ENCODE measurements around the gene POMGNT1. TPM values are rescaled to one million over a fixed set of nuclear protein-coding genes. Genes with fewer than 3 reads are reported as not detected.

Gene POMGNT1
- polyA plus RNA-seq, 1 donor, result 47.8 TPM

DNA sequence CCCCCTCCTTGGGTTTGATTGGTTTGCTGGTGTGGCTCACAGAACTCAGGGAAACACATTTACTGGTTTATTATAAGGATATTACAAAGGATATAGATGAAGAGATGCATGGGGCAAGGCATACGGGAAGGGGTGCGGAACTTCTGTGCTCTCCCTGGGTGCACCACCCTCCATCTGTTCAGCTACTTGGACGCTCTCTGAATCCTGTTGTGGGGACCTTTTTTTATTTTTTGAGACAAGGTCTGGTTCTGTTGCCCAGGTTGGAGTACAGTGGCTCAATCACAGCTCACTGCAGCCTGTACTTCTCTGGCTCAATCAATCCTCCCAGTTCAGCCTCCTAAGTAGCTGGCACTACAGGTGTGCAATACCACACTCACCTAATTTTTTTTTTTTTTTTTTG is 12.3 kb upstream of the POMGNT1 start:
- DNase-seq (ENCODE audit: low read depth), result no peak

DNA sequence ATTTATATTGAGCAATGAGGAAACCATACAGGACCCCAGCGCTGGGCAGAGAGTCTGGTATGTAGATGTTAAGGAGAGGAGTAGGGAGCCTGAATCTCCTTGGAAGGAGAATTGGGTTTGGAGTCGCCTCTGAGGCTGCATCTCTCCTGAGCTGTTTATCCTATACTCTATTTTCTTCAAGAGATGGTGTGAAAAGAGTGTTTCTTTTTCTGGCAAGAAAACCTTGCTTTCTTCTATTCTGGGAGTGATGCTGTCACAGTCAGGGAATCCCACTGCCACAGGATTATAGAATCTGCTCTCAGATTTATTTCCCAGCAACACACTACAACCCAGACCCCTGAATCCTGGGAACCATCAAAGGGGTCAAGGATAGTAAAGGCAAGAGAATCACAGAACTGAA is 8.2 kb upstream of the POMGNT1 start:
- DNase-seq (ENCODE audit: low read depth), result no peak

DNA sequence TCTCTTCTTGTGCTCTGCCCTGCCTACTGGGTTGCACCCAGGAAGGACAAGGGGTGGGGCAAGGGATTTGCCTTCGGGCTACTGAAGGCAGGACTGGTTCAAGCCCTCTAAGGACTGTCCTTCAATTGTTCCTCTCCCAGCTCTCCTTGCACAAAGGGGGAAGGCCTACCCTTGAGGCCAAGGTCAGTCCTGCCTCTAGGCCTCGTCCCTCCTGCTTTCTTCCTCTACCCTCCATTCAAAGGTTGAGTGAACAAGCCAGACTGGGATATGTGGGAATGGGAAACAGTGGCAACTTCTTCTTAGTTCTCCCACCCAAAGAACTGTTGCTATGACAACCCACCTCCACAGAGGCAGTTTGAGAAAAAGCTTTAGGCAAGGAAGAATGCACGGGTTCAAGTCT is 7.6 kb upstream of the POMGNT1 start:
- DNase-seq (ENCODE audit: low read depth), result no peak

DNA sequence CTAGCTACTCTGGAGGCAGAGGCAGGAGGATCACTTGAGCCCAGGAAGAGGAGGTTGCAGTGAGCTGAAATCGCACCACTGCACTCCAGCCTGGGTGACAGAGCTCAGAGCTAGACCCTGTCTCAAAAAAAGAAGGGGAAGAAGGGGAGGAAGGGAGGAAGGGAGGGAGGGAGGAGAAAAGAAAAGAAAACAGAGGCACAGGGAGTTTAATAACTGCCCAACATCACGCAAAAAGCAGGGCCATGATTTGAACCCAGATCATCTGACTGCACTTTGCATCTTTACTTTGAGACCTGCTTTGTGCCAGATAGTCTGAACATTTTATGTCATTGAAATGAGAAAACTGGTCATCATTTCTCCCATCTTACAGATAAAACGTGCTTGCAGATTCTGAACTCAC is 6.9 kb upstream of the POMGNT1 start:
- no peak for DNase-seq (ENCODE audit: low read depth)

DNA sequence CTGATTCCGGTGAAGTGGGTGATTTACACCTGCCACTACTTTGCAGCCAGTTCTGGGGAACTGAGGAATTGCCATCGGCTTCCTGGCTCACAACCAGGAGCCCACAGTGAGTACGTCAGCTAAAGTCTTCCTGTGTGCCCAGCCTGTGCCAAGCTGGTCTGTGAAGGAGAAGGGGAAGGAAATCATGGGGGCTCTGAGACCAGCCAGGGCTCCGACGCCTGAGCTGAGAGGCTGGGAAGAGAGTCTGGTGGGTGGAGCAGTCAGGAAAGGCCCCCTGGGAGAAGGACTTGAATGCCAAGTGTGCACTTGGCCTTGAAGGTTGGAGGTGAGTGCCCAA is 6.1 kb upstream of the POMGNT1 start:
- no peak for DNase-seq (ENCODE audit: low read depth)

DNA sequence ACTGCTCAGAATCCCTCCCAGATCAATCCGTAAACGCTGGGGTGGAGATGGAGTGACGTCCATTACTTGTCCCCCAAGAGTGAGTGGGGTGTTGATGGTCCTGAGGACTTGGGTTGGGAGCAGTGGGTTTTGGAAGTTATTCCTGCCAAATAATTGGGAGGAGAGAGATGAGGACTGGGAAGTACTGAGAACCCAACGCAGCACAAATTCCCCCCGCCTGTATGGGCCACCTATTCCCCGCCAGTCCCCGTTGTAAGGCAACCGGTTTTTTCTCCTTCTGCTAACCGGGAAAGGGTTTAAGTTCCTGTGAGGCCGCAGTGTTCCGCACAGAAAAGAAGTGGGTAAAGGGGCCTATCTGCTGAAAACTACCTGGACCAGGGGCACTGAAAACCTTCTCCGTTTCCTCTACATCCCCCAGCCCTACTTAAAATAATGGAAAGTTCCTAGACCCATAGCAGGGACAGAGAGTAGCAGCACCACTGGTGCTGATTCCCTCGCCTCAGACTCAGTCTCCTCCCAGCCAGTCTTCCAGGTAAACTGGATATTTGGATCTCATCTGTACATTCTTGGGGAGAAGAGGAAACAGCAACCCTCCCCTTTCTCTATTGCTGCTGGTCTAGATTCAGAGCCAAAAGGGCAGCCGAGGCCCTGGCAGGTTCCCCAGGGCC is 5.6 kb upstream of the POMGNT1 start:
- DNase-seq (ENCODE audit: low read depth), result no peak

DNA sequence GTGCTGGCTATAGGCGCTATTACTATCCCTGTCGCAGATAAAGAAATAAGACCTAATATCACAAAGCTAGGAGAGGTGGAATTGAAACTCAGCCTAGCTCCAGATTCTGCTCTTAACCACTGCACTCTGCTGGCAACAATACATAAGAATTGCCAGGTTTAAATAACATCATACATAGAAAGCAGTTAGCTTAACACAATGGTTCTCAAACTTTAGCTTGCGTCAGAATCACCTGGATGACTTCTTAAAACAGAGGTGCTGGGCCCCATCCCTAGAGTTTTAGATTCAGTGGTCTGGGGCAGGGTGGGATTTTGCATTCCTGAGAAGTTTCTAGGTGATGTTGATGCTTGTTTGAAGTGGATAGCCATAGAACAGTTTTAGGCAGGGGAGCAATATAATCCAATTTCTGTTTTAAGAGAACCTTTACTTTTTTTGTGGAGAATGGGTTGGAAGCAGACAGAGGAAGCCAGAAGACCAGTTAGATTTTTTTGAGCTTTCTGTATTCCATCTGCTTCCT is 1.1 kb upstream of the POMGNT1 start:
- DNase-seq (ENCODE audit: low read depth), result no peak

DNA sequence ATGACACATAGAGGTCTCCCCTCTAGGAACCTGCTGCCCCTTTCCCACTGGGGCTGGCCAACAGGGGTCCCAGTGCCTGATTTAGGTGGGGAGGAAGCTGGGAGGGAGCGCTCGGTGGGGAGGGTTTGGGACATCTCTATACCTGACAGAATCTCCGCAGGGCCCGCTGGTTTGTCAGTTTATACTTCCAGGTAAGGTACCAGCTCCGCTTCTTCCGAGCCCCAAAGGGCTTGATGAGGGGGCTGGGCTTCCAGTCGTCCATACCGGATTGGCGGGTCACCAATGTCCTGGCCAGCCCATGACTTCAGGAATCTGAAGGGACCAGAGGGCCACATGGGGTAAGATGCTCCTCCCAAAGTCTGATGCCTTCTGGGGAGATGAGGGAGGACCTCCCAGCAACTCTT is 672 bp downstream of the POMGNT1 start:
- no peak for DNase-seq (ENCODE audit: low read depth)

DNA sequence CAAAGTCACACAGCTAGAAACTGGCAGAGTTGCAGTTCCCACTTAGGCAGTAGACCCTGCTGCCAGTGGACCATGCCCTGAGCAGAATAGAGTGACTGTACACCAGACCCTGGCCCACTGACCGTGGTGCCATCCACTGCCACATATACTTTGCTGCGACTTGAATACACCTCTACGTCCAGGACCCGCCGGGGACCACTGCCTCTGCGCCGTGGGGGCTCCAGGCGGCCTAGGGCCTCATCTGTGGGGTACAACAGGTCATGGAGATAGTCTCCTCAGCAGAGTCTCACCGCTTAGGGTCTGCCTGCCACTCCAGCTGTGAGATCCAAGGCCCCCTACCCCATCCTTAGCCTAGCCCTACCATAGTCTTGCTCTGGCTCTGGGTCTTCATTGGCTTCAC is 1.6 kb downstream of the POMGNT1 start:
- no peak for DNase-seq (ENCODE audit: low read depth)

DNA sequence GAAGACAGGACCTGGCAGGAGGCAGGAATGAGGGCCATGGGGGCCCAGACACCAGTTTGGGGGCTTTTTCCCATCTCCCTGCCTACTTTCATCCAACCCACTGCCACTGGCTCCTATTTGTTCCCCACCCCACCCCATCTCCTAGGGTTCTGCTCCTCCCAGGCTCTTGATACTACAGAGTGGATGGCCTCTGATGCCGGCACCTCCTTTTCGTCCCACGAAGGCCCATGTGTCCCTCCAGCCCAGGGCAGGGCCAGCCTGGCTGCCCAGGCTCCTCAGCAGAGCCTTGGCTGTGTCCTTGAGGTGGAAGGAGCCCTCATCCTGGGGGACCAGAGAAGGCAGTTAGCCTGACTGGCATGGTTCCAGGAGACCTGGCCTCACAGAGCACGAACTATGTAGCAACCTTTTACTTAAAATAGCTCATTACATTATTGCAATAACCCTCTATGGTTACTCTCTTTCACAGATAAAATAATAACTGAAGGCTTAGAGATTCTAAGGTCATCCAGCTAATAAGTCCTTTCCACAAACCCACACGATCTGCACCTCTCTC is 3.5 kb downstream of the POMGNT1 start:
- DNase-seq (ENCODE audit: low read depth), result no peak

DNA sequence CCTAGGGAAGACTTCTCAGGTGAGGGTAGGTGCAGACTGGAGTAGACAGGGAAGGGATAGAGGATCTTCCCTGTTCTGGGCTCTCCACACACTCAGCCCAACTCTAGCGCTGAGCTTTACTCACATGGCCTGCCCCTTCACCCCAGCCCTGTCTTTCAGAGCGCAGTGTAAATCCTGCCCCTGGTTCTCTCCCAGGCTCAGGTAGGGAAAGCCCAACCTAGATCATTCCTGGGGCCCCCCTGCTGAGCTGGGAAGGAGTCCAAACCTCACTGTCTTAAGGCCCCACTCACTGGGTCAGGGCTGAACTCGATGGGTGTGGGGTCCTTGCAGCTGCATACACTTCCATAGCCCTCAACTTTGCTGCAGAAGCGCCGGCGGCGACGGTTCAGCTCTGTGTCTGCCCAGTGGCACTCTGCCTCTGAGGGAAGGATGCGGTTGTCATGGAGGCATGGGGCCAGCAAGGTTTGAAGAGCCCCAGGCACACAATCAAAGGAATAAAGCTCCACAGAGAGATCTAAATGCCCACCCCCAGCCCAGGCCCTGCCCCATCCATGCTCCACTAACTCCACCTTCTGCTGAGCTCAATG is 4.2 kb downstream of the POMGNT1 start:
- DNase-seq (ENCODE audit: low read depth), result no peak

DNA sequence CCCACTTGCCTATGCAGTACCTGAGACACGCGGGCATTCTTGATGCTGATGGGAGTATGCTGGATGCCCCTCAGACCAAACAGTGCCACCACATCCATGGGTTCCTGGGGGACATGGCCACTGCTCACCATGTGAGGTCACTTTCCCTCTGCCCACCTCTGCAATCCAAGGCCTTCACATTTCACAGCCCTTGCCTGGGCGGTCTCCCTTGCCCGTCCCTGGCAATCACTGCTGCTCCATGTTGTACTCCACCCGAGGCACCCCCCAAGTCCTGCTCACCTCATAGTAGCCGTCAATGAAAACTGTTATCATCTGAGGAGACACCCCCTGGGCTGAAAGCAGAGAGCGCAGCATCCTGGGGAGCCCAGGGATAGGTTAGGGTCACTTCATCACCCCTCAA is 4.9 kb downstream of the POMGNT1 start:
- DNase-seq (ENCODE audit: low read depth), result no peak

DNA sequence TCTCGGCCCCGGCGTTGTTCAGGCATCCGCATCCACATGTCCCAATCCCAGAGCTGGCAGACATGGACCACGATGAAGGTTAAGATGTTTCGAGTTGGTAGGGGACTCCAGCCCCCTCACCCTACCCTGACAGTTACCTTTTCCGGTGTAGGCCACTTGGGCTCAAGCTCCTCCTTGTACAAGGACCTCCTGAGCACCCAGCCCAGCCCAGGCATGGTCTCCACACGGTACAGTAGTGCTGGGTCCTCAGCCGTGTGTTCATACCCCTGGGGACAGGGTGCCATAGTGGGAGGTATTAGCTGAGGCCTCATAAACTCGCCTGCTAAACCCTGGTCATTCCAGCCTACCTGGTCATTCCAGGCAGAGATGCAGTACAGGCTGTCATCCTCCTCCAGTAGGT is 6.1 kb downstream of the POMGNT1 start:
- DNase-seq (ENCODE audit: low read depth), result no peak

DNA sequence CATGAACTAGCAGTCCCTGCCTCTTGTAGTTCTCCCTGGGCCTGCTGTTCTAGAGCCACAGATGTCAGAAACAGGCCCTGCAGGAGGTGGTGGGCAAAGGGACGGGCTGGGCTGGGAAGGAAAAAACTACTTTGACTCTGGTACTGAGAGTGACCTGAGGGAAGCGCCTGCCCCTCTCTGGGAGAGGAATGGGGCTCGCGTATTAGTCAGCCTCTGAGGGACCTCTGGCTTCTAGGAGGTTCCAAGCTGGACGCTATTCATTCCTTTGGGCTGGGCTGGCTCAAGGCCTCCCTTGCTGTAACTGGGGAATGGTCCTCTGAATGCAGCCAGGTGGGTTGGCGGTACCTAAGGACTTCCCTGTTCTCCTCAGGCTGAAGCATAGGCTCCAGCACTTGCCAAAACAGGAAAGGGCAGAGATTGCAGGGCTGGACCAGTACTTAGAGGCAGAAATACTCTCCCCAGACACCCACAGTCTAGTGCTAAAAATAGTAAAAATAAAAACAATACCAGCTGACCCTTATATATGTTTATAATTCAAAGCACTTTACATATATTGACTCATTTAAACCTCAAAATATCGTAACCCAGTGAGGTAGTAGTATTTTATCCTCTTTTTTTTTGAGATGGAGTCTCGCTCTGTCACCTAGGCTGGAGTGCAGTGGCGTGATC is 7.1 kb downstream of the POMGNT1 start:
- DNase-seq (ENCODE audit: low read depth), result no peak

DNA sequence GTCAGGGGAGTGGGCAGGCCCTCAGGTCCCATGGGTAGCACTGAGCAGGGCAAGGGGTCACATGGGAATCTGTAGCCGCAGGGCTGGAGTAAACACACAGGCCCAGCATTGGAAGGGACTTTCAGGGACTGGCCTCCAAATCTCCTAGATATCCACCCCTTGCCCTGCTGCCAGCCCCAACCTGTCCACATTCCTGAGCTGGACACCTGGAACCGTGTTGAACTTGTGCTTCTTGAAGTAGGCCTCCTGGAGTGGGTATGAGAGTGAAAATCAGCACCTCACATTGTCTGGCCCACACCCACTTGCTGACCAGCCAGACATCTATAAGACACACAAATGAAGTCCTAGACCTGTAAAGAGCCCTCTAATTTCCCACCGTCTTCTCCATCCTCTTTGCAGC is 7.7 kb downstream of the POMGNT1 start:
- no peak for DNase-seq (ENCODE audit: low read depth)

DNA sequence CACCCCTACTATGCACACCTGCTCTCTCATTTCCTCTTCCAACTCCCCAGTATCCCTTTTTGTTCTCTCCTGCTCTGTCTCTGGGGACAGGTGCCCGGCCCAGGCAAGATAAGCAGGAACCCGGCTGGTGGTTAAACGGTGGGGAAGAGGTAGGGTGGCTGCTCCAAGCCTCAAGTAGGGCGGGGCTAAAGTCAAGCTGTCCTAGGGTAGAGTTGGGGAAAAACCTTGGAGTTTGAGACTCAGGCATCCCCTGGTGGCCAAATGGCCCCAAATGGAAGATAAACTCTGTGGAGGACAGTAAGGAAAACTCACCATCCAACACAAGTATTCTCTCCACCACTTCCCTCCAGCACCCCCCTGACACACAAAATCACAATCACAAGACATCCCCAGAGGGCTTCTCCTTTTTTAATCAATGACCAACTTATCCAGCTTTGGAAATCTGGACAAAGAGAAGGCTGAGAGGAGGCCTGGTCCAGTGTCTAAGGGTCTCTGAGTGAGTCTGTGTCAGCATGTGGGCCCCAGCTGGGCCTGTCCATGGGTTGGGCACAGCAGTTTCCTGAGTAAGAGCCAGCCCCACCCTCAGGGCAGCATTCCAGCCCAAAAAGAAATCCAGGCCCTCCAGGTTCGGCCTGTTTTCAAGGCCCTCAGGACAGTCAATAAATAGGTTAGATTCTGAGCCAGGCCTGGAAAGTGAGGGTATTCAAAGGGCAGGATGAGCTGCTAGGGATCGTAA is 9.8 kb downstream of the POMGNT1 start:
- no peak for DNase-seq (ENCODE audit: low read depth)

DNA sequence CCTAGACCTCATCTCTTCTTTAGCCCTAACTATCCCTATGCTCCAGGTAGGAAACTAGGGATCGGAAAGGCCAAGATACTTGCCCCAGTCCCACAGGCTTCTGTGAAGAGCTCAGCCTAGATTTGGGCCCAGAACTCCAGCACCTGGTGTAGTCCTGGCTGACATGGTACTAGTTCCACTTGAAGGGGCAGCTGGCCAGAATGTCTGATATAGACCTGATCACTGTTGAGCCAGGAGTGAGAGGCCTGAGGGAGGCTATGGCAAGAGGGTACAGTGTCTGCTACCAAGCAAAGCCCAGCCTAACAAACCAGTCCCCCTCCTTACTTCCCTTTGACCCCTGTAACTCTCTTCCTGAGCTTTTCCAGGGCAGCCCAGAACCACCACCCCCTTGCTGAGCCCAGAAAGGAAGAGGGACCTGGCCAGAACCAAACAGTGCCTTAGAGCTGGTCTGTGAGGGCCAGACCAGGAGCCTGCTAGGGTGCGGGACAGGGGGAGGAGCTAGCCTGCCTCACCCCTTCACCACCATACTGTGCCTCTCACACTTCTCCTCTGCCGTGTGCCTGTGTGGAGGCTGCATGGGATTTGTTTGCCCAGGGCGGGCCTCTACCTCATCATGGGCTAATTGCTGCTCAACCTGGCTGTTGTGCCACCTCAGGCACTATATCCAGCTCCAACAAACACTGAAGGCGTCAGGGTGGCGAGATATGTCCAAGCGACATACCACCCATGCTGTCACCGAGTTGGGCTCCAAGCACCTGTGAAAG is 10.9 kb downstream of the POMGNT1 start:
- no peak for DNase-seq (ENCODE audit: low read depth)

DNA sequence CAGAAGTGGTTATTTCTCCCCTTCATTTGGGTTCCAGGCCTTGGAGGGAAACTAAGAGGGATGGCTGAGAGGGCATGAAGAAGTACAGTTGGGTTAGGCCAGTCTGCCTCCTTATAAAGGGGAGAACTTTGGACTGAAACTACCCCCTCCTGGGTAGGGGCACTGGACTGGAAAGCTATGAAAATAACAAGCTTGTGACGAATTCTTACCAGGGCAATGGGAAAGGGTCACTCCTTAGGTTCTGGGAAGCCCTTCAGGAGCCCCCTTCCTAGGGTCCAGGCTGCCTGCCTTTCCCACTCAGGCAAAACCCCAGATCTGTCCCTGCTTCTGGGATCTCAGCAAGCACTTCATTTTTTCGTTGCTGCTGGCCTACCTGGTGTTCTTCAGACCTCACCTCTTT is 12.2 kb downstream of the POMGNT1 start:
- DNase-seq (ENCODE audit: low read depth), result no peak

DNA sequence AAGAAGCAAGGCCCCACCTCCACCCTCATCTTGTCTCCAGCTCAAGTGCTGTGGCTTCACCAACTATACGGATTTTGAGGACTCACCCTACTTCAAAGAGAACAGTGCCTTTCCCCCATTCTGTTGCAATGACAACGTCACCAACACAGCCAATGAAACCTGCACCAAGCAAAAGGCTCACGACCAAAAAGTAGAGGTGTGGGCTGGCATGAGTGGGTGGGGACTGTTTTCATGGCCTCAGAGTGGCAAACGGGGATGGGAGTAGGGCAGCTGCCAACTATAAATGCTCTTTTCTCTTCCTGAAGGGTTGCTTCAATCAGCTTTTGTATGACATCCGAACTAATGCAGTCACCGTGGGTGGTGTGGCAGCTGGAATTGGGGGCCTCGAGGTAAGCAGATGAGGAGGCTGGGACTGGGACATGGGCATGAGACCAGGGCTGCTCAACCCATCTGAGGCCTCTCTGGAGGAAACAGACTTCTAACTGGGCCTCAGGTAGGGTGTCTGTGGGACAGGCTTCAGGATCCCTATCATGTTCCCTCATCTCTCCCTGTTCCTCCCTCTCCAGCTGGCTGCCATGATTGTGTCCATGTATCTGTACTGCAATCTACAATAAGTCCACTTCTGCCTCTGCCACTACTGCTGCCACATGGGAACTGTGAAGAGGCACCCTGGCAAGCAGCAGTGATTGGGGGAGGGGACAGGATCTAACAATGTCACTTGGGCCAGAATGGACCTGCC is 13.1 kb downstream of the POMGNT1 start:
- DNase-seq (ENCODE audit: low read depth), result no peak

DNA sequence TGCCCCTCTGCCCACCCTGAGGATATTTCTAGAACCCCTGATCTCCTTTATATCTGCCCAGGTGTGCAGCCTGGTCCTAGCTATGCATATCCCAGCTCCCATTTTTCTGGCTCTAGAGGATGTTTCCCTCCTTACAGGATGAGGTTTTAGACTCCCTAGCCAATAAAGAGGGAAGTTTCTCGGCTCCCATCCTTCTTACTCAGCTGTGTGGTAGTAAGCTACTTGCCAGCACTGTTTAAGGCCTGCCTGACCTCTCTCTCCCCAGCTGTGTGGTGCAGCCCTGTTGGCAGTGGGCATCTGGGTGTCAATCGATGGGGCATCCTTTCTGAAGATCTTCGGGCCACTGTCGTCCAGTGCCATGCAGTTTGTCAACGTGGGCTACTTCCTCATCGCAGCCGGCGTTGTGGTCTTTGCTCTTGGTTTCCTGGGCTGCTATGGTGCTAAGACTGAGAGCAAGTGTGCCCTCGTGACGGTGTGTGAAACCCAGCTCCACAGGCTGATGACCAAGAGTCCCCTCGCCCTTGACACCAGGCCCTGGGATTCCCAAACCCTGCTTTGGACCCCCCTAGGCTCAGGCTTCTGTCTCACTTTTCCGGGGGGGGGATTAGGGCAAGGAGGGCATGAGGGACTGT is 14.2 kb downstream of the POMGNT1 start:
- no peak for DNase-seq (ENCODE audit: low read depth)
